HCEC 1CT (cell line): ENCODE data around the gene TAPT1.

Experiments
- DNase-seq: peaks from one replicate; pipeline ENCODE4 v3.0.0-alpha.2; 2017

TAPT1 gene

GRCh38 chr4:16125571-16126445 is 100.5 kb downstream of the TAPT1 start:
- no peak for DNase-seq

GRCh38 chr4:16124232-16124631 is 102.0 kb downstream of the TAPT1 start:
- no peak for DNase-seq

GRCh38 chr4:16123356-16124084 is 102.8 kb downstream of the TAPT1 start:
- no peak for DNase-seq

GRCh38 chr4:16122784-16123183 is 103.5 kb downstream of the TAPT1 start:
- DNase-seq, result no peak

GRCh38 chr4:16122308-16122711 is 104.0 kb downstream of the TAPT1 start:
- no peak for DNase-seq

- DNase-seq, result peak; percentile 7
Observed at GRCh38 chr4:16120720-16121119, 105.6 kb downstream of the TAPT1 start.

- no peak for DNase-seq
Observed at GRCh38 chr4:16119981-16120380, 106.3 kb downstream of the TAPT1 start.

GRCh38 chr4:16118090-16118489 is 108.2 kb downstream of the TAPT1 start:
- no peak for DNase-seq

GRCh38 chr4:16117164-16117563 is 109.1 kb downstream of the TAPT1 start:
- no peak for DNase-seq

GRCh38 chr4:16116493-16116990 is 109.7 kb downstream of the TAPT1 start:
- DNase-seq, result no peak

GRCh38 chr4:16116019-16116418 is 110.3 kb downstream of the TAPT1 start:
- no peak for DNase-seq

- no peak for DNase-seq
Observed at GRCh38 chr4:16114546-16114945, 111.7 kb downstream of the TAPT1 start.

- no peak for DNase-seq
Observed at GRCh38 chr4:16113741-16114140, 112.5 kb downstream of the TAPT1 start.

- no peak for DNase-seq
Observed at GRCh38 chr4:16111533-16111932, 114.7 kb downstream of the TAPT1 start.

GRCh38 chr4:16110661-16111290 is 115.5 kb downstream of the TAPT1 start:
- no peak for DNase-seq
